ENCODE measurements around the gene EHD2.

EHD2 gene

GRCh38 chr19:47691090-47691489, 22.1 kb upstream of the EHD2 start:
- no peak for TF ChIP-seq CTCF (IDR thresholded peaks at IDR 0.05; ENCODE audit: low read depth, low read length)
- H3K4me3 ChIP-seq (replicated peaks in 1 of 2; ENCODE audit: low read depth in 2 of 2, low read length in 2 of 2), result no peak overlapping the region
- no peak for DNase-seq (ENCODE audit: low read depth in 2 of 2)

DNA sequence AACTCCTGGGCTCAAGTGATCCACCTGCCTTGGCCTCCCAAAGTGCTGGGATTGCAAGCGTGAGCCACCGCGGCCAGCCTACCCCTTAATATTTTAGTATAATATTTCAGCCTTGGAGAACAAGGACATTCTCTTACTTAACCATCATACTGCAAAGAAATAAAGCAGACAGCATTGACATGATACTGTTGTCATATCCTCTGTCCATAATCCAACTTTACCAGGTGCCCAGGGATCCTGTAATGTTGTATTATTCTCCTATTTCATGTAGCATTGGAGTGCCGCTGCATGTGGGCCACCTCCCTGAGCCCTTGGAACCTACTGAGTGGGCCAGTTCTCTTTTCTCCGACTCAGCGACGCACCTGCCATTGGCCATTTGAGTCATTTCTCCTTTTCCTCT, 21.4 kb upstream of the EHD2 start:
- DNase-seq (ENCODE audit: low read depth in 2 of 2), result no peak
- no peak overlapping the region for H3K4me3 ChIP-seq (replicated peaks in 1 of 2; ENCODE audit: low read depth in 2 of 2, low read length in 2 of 2)
- TF ChIP-seq CTCF (IDR thresholded peaks at IDR 0.05; ENCODE audit: low read depth, low read length), result no peak

GRCh38 chr19:47693489-47693888, 19.7 kb upstream of the EHD2 start:
- no peak for DNase-seq (ENCODE audit: low read depth in 2 of 2)
- no peak for TF ChIP-seq CTCF (IDR thresholded peaks at IDR 0.05; ENCODE audit: low read depth, low read length)
- no peak overlapping the region for H3K4me3 ChIP-seq (replicated peaks in 1 of 2; ENCODE audit: low read depth in 2 of 2, low read length in 2 of 2)

DNA sequence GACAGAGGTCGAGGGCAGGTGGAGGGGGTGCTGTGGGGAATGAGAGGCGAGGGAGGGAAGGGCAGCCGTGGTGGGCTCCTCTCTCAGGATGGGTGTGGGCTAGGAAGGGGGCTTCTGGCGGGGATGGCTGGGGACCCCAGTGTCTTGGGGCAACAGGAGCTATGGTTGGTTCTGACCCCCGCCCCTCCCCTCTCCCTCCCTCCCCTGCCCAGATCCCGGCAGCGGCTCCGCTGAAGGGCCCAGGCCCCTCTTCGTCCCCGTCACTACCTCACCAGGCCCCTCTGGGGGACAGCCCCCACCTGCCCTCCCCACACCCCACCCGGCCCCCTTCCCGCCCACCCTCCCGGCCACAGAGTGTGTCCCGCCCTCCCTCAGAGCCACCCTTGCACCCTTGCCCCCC, 19.3 kb upstream of the EHD2 start:
- no peak for TF ChIP-seq CTCF (IDR thresholded peaks at IDR 0.05; ENCODE audit: low read depth, low read length)
- H3K4me3 ChIP-seq (replicated peaks in 1 of 2; ENCODE audit: low read depth in 2 of 2, low read length in 2 of 2), result no peak overlapping the region
- no peak for DNase-seq (ENCODE audit: low read depth in 2 of 2)

GRCh38 chr19:47694466-47695273, 18.6 kb upstream of the EHD2 start:
- TF ChIP-seq CTCF (IDR thresholded peaks at IDR 0.05; ENCODE audit: low read depth, low read length), result no peak
- H3K4me3 ChIP-seq (replicated peaks in 1 of 2; ENCODE audit: low read depth in 2 of 2, low read length in 2 of 2), result no peak overlapping the region
- no peak for DNase-seq (ENCODE audit: low read depth in 2 of 2)

GRCh38 chr19:47695533-47696262, 17.5 kb upstream of the EHD2 start:
- no peak for DNase-seq (ENCODE audit: low read depth in 2 of 2)
- TF ChIP-seq CTCF (IDR thresholded peaks at IDR 0.05; ENCODE audit: low read depth, low read length), result no peak

More at GRCh38 chr19:47695533-47696262, 17.5 kb upstream of the EHD2 start:
- no peak overlapping the region for H3K4me3 ChIP-seq (replicated peaks in 1 of 2; ENCODE audit: low read depth in 2 of 2, low read length in 2 of 2)

Data from cardiac fibroblast (primary cell).